ENCODE results near the gene DNAJC17. TPM values are rescaled to one million over a fixed set of nuclear protein-coding genes. Genes with fewer than 3 reads are reported as not detected.

The DNAJC17 gene
- total RNA-seq, 1 experiment from 2014 or later, result 53.3 TPM

- Histone ChIP-seq H3K27ac (ENCODE audit: low read length) (peak overlapping the region; percentile 72), H3K9ac (ENCODE audit: low read length) (peak overlapping the region; percentile 85), H3F3A (ENCODE audit: low read length, unreplicated experiment) (no peaks in the 10 kb centered on the region), H3K36me3 (ENCODE audit: low read depth, low read length) (peaks cover 11% of the 10 kb centered on the region; the same call in 1 of the 2 replicates), H3K9me2 (replicated peaks; ENCODE audit: low read length) (no peaks in the 10 kb centered on the region), H3K4me1 (ENCODE audit: insufficient read depth, low read length) (peaks cover 38% of the 10 kb centered on the region), H2AFZ (ENCODE audit: low read length) (no peak overlapping the region), H3K9me3 (ENCODE audit: low read length) (no peaks in the 10 kb centered on the region), H3K79me2 (ENCODE audit: low read length) (peaks cover 73% of the 10 kb centered on the region), H4K20me1 (ENCODE audit: low read length) (peaks cover 19% of the 10 kb centered on the region; the same call in 1 of the 2 replicates), H3K4me3 (ENCODE audit: low read length) (peak overlapping the region; percentile 88), H3K27me3 (ENCODE audit: low read length) (no peaks in the 10 kb centered on the region), H3K4me2 (ENCODE audit: low read length) (peak overlapping the region; percentile 83)
- DNase-seq (peak; percentile 97), ATAC-seq (peak; percentile 79)
- CTCF ChIA-PET, result interaction anchor here (1.0 to 2.8 kb wide), 2 partner anchors 12 to 13 kb away, joined by 5 to 11 read pairs; no protein-coding TSS in a partner anchor
- TSS peak; percentile 37 for BruUV-seq (replicated peaks)
- POLR2A ChIA-PET (ENCODE audit: unreplicated experiment), result interaction anchor here (0.7 kb wide), 1 partner anchor 277 kb away, joined by 8 read pairs; the partner anchor contains the start of gene RPUSD2
- TF ChIP-seq CTCF (conservative IDR thresholded peaks at IDR 0.05; ENCODE audit: low read depth, low read length) (no peak), EZH2phosphoT487 (IDR thresholded peaks at IDR 0.05; ENCODE audit: borderline replicate concordance, low read length) (no peak)
- intact Hi-C loops (cut with micrococcal nuclease), result no loop called here
Measured at GRCh38 chr15:40845511-40846284, 38.4 kb upstream of the DNAJC17 start.

- peak overlapping the region; percentile 83 for H3K4me2 ChIP-seq (ENCODE audit: low read length)
- H3K27me3 ChIP-seq (ENCODE audit: low read length), result no peaks in the 10 kb centered on the region
- intact Hi-C loops (cut with micrococcal nuclease), result no loop called here
- BruUV-seq (replicated peaks), result no TSS peak
- DNase-seq, result no peak
- H2AFZ ChIP-seq (ENCODE audit: low read length), result peak overlapping the region; percentile 81
- peaks cover 38% of the 10 kb centered on the region for H3K4me1 ChIP-seq (ENCODE audit: insufficient read depth, low read length)
- TF ChIP-seq EZH2phosphoT487 (IDR thresholded peaks at IDR 0.05; ENCODE audit: borderline replicate concordance, low read length) (no peak), EZH2 (IDR thresholded peaks at IDR 0.05; ENCODE audit: low read length, unreplicated experiment) (no peak), CTCF (conservative IDR thresholded peaks at IDR 0.05; ENCODE audit: low read depth, low read length) (no peak)
- peaks cover 7% of the 10 kb centered on the region; the same call in 1 of the 2 replicates for H3K36me3 ChIP-seq (ENCODE audit: low read depth, low read length)
- H3F3A ChIP-seq (ENCODE audit: low read length, unreplicated experiment), result no peaks in the 10 kb centered on the region
- ChIA-PET POLR2A (ENCODE audit: unreplicated experiment) (interaction anchor here (0.6 to 0.7 kb wide), 2 partner anchors 276 to 440 kb away, joined by 3 to 8 read pairs; partner anchors contain the start of gene RPUSD2), CTCF (interaction anchor here (0.6 to 1.6 kb wide), 4 partner anchors 12 to 61 kb away, joined by 3 to 8 read pairs (median 5); no protein-coding TSS in a partner anchor)
- H3K27ac ChIP-seq (ENCODE audit: low read length), result peak overlapping the region; percentile 72
- H3K9me2 ChIP-seq (replicated peaks; ENCODE audit: low read length), result no peaks in the 10 kb centered on the region
- H3K79me2 ChIP-seq (ENCODE audit: low read length), result peaks cover 67% of the 10 kb centered on the region
- H3K9me3 ChIP-seq (ENCODE audit: low read length), result no peaks in the 10 kb centered on the region
- H3K9ac ChIP-seq (ENCODE audit: low read length), result peak overlapping the region; percentile 85
- H3K4me3 ChIP-seq (ENCODE audit: low read length), result peak overlapping the region; percentile 88
- no peak for ATAC-seq
- H4K20me1 ChIP-seq (ENCODE audit: low read length), result peaks cover 19% of the 10 kb centered on the region; the same call in 1 of the 2 replicates
Measured at GRCh38 chr15:40845036-40845435, 37.8 kb upstream of the DNAJC17 start.

Measured in PC-3 (cell line).